NCI-H187 treated with DMSO at 0.1 percent for 48 hours (cell line): ENCODE data around the gene DUSP22.
"Not testable (repeated sequence)": the region's sequence is repeated elsewhere in the genome, so short reads cannot be mapped to it uniquely, and the experiment has no call there.

Experiments used
- DNase-seq: peaks from one replicate; lab custom pipeline; 2025; lab: John Stamatoyannopoulos, UW

The DUSP22 gene

DNA sequence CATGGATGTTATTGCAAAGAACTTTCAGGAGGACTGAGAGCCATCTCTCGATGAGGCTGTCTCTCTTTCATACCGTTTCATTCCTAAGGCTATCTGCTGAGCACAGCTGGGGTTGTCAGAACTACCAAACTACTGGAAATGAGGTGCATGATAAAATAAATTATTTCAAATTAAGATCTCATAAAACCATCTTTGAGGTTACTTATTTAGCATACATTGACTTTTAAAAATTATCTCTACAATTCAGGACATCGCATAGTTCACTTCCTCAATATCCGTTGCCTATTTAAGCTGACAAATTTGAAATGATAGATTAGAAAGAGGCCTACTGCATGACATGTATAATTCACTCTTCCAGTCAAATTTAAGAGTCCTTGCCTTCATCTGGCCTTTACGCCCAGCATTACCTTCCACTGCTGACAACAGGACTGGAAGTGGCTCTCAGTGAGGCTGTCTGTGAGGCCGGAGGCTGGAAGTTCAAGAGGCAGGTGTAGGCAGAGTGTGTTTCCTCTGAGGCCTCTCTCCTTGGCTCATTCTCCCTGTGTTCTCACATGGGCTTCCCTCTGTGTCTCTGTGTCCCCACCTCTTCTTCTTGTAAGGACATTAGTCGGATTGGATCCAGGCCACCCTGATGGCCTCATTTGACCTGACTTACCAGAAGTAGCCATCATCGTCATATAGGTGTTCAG lies 12.8 kb upstream of the DUSP22 start:
- DNase-seq: no peak

DNA sequence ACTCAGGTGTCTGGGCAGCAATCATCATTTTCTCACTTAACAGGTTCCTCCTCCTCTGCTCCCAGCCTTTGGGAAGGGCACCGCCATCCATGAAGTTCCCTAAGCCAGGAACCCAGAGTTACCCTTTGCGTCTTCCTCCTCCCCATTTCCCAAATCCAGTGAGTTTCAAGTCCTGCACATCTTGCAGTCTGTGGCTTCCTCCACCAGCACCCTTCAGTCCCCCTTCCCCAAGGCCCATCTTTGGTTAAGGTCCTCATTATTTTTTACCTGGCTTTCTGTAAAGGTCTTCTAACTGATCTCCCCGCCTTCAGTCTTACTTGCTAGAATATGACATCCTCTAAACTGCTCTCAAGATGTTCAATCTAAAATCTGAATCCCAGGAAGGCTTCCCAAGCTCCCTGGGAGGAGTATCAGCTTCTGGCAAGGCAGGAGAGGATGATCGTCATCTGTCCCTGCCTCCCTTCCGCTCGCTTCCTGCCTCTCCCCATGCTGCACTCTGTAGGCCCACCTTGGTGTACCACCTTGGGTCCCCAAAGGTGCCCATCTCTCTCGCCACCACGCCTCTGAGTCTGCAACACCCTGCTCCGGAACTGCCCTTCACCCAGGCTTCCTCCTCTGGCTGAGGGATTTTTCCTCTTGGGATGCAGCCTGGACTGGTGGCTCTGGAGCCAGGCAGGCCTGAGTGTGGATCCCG lies 11.4 kb upstream of the DUSP22 start:
- no peak for DNase-seq

GRCh38 chr6:281469-282103 lies 10.7 kb upstream of the DUSP22 start:
- DNase-seq: no peak

GRCh38 chr6:282177-282866 lies 10.0 kb upstream of the DUSP22 start:
- no peak for DNase-seq

DNA sequence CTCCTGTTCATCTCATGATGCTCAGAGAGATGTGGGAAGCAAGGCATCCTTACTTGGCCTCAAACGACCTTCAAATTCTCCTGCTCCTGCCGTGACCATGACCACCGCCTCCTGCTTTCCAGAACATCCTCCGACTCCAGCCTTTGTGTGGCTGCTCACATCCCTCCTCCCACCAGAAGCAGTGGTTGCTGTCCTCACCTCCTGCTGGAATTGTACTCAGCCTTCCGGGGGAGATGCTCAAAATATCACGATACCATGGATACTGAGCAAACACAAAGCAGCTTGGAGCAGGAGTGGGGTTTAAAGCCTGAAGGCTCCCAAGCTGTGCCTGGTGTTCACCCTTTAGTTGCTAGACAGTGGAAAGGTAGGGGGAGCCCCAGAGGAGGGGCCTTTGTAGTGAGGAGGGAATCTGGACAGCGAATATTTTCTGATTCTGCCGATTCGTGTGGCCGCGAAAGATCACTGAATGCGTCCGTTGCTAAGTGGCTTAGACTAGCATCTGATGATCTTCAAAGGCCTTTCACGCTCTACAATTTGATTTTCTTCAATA lies 9.3 kb upstream of the DUSP22 start:
- no peak for DNase-seq

DNA sequence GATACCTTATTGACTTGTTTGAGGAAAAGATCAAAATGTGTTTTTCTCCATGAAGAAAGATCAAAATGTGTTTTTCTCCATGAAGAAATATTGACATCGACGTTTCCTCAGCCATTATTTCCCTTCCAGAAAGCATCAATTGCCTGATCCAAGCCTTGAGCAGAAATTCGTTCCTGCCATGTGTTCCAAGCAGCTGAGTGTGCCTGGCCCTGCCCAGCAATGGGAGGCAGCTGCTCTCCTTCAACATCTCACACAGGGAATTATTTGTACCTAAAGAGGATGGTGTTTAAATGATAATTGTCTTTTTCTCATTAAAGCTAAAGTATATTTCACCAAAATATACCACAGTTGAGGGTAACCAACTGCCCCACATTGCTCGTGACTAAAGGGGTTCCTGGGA lies 7.8 kb upstream of the DUSP22 start:
- no peak for DNase-seq

- no peak for DNase-seq
These were observed 7.1 kb upstream of the DUSP22 start for GRCh38 chr6:285030-285771.

GRCh38 chr6:285902-286301 lies 6.4 kb upstream of the DUSP22 start:
- not testable (repeated sequence) for DNase-seq

DNA sequence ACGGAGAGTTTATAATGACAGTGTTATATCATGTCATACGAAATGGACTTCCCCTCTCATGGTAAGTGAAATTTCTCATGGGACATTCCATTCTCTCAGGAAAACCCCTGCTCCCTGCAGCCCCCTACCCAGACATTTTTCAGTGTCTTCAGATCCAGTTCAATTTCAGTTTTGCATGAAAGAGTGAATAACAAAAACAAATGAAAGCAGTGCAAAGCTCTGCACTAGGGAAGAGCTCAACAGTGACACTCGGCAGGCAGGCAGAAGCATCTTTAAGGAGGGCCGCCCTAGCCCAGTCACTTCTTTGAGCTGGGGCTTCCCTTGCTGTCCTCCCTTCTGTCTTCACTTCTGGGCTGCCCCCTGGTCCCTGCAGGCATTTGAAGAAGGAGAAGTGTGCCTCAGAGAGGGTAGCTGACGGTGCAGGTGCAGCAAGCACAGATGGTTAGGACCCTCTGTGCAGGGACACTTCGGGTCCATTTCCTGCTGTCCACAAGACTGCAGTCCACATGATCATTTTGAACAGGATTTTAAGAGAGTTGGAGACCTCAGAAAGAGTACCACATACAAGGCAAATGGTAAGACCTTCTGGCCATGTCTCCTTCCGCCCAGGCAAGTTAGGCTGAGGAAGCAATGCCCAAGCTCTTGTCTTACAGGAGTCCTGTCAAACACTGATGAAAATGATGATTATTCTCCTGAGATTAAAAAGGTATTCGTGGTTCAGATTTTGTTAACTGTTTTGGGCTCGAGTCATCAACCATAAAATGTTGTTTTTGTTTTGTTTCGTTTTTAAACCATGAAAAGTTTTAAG lies 5.4 kb upstream of the DUSP22 start:
- DNase-seq: no peak

DNA sequence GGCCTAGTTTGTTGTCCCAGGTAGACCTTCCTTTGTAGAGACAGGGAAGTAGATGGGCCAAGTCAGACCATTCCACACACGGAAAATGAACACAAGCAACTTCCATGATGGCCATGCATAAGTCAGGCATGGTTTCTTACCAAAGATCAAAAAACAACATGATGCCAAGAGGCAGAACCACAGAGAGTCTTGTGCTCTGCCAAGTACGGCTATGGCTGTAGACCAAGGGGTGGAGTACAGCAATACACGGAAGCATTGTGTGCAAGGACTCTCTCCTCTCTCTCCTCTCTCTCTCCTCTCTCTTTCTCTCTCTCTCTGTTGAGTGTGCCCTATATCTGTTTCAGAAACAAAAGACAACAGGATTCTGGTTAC lies 4.8 kb upstream of the DUSP22 start:
- DNase-seq: no peak

GRCh38 chr6:288866-289265 lies 3.4 kb upstream of the DUSP22 start:
- DNase-seq: no peak

GRCh38 chr6:290111-290922 lies 2.0 kb upstream of the DUSP22 start:
- DNase-seq: no peak

- no peak for DNase-seq
These were observed 1.0 kb upstream of the DUSP22 start for GRCh38 chr6:291204-291696.

DNA sequence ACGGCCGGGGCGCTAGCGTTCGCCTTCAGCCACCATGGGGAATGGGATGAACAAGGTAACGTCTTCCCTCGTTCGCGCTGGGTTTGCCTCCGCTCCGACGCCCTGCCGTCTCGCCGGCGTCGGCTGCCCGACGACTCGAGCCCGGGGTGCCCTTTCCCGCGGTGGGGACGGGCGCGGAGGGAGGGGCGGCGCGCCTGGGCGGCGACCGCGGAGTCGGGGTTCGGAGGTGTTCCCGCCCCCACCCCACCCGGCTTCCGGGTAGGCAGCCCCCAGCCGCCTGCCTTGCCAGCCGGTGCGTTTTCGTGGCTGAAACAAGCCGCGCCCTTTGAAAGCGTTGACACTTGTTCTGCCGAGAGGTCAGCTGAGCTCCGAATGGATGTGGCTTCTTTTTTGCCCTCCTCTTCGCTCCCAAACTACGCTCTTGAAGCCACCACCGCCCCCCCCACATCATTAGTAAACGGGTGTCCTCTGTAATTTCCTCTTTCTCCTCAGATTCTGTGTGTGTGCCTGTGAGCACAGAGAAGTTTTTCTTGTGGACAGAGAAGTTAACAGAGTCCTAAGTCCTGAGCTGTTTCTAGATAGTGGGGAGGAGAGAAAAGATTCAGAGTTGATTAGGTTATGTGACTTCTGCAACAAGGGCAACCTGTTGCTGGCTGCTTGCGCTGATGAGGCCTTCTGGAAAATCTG lies 362 bp downstream of the DUSP22 start:
- DNase-seq: no peak

GRCh38 chr6:293193-294174 lies 1.2 kb downstream of the DUSP22 start:
- DNase-seq: no peak

DNA sequence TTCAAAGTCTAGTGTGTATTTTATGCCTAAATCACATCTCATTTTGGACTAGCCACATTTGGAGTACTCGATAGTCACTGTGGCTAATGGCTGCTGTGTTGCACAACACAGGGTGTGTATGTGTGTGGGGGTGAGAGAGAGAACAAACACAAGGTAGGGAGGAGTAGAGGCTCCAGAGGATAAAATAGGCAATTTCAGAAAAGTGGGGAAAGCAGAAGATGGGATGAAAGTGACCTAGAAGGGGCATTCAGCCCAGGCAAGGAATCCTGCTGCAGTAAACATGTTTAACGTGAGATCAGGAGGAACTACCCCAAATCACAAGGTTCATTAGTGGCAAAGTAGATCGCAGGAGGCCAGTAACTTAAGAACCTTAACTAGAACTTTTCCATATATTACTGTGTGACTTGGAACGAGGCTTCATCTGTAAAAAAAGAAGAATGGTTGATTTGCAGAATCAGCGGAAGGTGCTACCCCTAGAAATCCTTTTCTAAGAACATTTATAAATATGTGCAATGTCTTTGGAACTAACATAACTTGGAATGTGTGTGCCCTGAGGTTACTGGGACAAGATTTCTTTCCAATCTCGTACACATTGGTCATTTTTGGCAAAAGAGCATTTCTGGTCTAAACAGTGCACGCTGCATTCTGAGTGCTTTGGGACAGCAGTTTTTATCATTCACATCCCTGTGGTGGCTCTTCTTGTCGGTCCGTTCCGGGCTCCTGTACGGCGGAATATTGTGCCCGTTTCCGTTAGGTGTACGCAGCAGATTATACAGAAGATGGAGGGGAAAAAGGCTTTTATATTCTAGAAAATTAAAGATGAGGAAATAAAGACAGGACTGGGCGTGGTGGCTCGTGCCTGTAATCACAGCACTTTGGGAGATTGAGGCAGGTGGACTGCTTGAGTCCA lies 2.6 kb downstream of the DUSP22 start:
- no peak for DNase-seq
